ELF-1 (cell line): ENCODE measurements around the gene CER1.

Experiments used
- DNase-seq: peaks from one replicate; pipeline ENCODE4 v3.0.0-alpha.2; 2016; ENCODE audit warnings: low read depth, low spot score

The CER1 gene

GRCh38 chr9:14722391-14723035 is at the start of gene CER1:
Gene CER1, minus strand, starts transcription at chr9:14722733. Its CDS starts 61 bp downstream, at chr9:14722672.
- peak; percentile 85 for DNase-seq

GRCh38 chr9:14770592-14770991 is 48.1 kb upstream of the CER1 start:
- DNase-seq: no peak

GRCh38 chr9:14769230-14769571 is 46.7 kb upstream of the CER1 start:
- peak; percentile 18 for DNase-seq

- peak; percentile 28 for DNase-seq
These were observed 46.1 kb upstream of the CER1 start for GRCh38 chr9:14768405-14769229.

- no peak for DNase-seq
These were observed 43.8 kb upstream of the CER1 start for GRCh38 chr9:14766299-14766698.

GRCh38 chr9:14761584-14761983 is 39.1 kb upstream of the CER1 start:
- no peak for DNase-seq

- DNase-seq: no peak
These were observed 37.5 kb upstream of the CER1 start for GRCh38 chr9:14760060-14760459.

GRCh38 chr9:14756291-14756690 is 33.8 kb upstream of the CER1 start:
- no peak for DNase-seq

GRCh38 chr9:14752871-14753270 is 30.3 kb upstream of the CER1 start:
- DNase-seq: no peak

- DNase-seq: no peak
These were observed 29.7 kb upstream of the CER1 start for GRCh38 chr9:14752271-14752670.

GRCh38 chr9:14750821-14751220 is 28.3 kb upstream of the CER1 start:
- DNase-seq: no peak

- DNase-seq: no peak
These were observed 27.2 kb upstream of the CER1 start for GRCh38 chr9:14749741-14750211.

GRCh38 chr9:14748373-14748772 is 25.8 kb upstream of the CER1 start:
- peak; percentile 53 for DNase-seq

GRCh38 chr9:14747111-14747510 is 24.6 kb upstream of the CER1 start:
- DNase-seq: peak; percentile 43

- no peak for DNase-seq
These were observed 24.1 kb upstream of the CER1 start for GRCh38 chr9:14746626-14747025.

GRCh38 chr9:14744768-14745167 is 22.2 kb upstream of the CER1 start:
- DNase-seq: no peak

GRCh38 chr9:14741369-14741768 is 18.8 kb upstream of the CER1 start:
- no peak for DNase-seq

- no peak for DNase-seq
These were observed 10.6 kb upstream of the CER1 start for GRCh38 chr9:14733133-14733532.

- DNase-seq: no peak
These were observed 8.9 kb upstream of the CER1 start for GRCh38 chr9:14731294-14731981.

GRCh38 chr9:14730461-14730898 is 7.9 kb upstream of the CER1 start:
- no peak for DNase-seq

- DNase-seq: no peak
These were observed 768 bp upstream of the CER1 start for GRCh38 chr9:14723301-14723700.

- no peak for DNase-seq
These were observed 3.2 kb downstream of the CER1 start for GRCh38 chr9:14719231-14719923.
